Heart left ventricle (tissue), 16 donors: Measurements from ENCODE around the gene ASCL5. TPM values are rescaled to one million over a fixed set of nuclear protein-coding genes. Genes with fewer than 3 reads are reported as not detected.

Experiments used
- ATAC-seq, 4 donors: fragments of 200-7000 bp; cut with Tn5 transposase; one replicate each; pipeline ENCODE4 v1.9.1; 2020 to 2022; ENCODE audit warnings: moderate library complexity in 4 of 4, mild to moderate bottlenecking in 3 of 4, moderate number of reproducible peaks in 1 of 4
- DNase-seq, 5 donors: peaks; one replicate each; pipeline ENCODE4 v3.0.0-alpha.2; 2020
- H3K27ac ChIP-seq, 12 donors: fragments of 200-600 bp; sonication (generic) in 4 of 12; one replicate each; pipeline versions ENCODE4 v1.5.0 to v1.8.0; 2016 to 2022; ENCODE audit warnings: mild to moderate bottlenecking in 2 of 12
- H3K27me3 ChIP-seq, 9 donors: fragments of 200-600 bp; sonication (generic) in 2 of 9; one replicate each; pipeline versions ENCODE4 v1.5.1 to v1.8.0; 2016 to 2022; ENCODE audit warnings: mild to moderate bottlenecking in 3 of 9
- H3K36me3 ChIP-seq, 9 donors: fragments of 200-600 bp; sonication (generic) in 2 of 9; one replicate each; pipeline versions ENCODE4 v1.5.0 to v1.8.0; 2018 to 2022; ENCODE audit warnings: mild to moderate bottlenecking in 2 of 9
- H3K4me1 ChIP-seq, 12 donors: fragments of 200-600 bp; sonication (generic) in 4 of 12; one replicate each; pipeline versions ENCODE4 v1.5.0 to v1.8.0; 2016 to 2022; ENCODE audit warnings: mild to moderate bottlenecking in 3 of 12
- H3K4me3 ChIP-seq, 12 donors: fragments of 200-600 bp; sonication (generic) in 4 of 12; one replicate each; pipeline versions ENCODE4 v1.5.0 to v1.8.0; 2017 to 2022; ENCODE audit warnings: mild to moderate bottlenecking in 9 of 12, moderate library complexity in 4 of 12
- H3K9me3 ChIP-seq, 12 donors: fragments of 200-600 bp; sonication (generic) in 4 of 12; one replicate each; pipeline versions ENCODE4 v1.5.0 to v1.8.0; 2016 to 2022; ENCODE audit warnings: mild to moderate bottlenecking in 1 of 12
- POLR2A ChIP-seq, 2 donors: fragments of 450-650 bp; IDR thresholded peaks; one replicate each; pipeline ENCODE4 v1.6.1; 2017; ENCODE audit warnings: antibody characterized with exemption in 2 of 2, mild to moderate bottlenecking in 2 of 2, moderate library complexity in 2 of 2
- WGBS, 4 donors: extraction: QIAGEN DNeasy Blood & Tissue Kit in 2 of 4; methylation state at CpG; one replicate each; pipeline versions ENCODE4 v1.1.5 to v1.1.7; 2013 to 2018; 5-methylcytosine and 5-hydroxymethylcytosine counted together
- intact Hi-C, 10 donors: fragments of 100-400 bp; cut with DNase I; formaldehyde crosslinking; loops; one replicate each; pipeline versions ENCODE4 v1.11.1 to v1.14.2; 2022
- polyA plus RNA-seq, 2 donors: library from polyadenylated mRNA; stranded (reverse); fragments of 200-250 nt; gene quantifications; one replicate each; pipeline ENCODE4 v1.2.3, GENCODE V29; 2013
- total RNA-seq, 9 donors: library from RNA; depleted of rRNA in 2 of 9; stranded (reverse); fragments of >200 nt in 2 of 9; fragmentation: NEBNext Ultra II Directional in 3 of 9; extraction: Animal tissue kit (Norgen Biotek cat#: 25700) in 3 of 9; gene quantifications; one replicate each; pipeline versions ENCODE4 v1.1.0 to v1.2.4, GENCODE V29; 2016 to 2023
- TF ChIP-seq, protein P1 (sequence below), 12 donors: fragments of 200-600 bp; sonication (generic) in 4 of 12; IDR thresholded peaks; one replicate each; pipeline versions ENCODE4 v1.5.0 to v1.8.0; 2018 to 2022; ENCODE audit warnings: antibody characterized with exemption in 12 of 12, mild to moderate bottlenecking in 5 of 12
- donor health status: ischemic (EF 13 %, LVEDD 7.1; RV severe dilation, severe dysfunction).
- donor health status: healthy with polysubstance abuse.
- donor health status: DM: no; HTN: yes; CAD: no.
- donor health status: DM: no; HTN: no; CAD: no.
- donor health status: ischemic (EF 25% LVEDD 6.9; RV normal size, moderate dysfunction).
- donor health status: ischemic (EF 25% LVEDD 5.7; RV mildly dilated, moderate dysfunction).
- donor health status: healthy.
- donor health status: DM: yes; HTN: yes; CAD: no.
- donor health status: ischemic (EF 35%, LVEDD 5.7; RV mildly dilated, moderate dysfunction).
- donor health status: nonischemic (EF 11% LVEDD 7.7; RV severe dilation, severe dysfunction).
- donor health status: DM: yes; HTN: yes; CAD: no.
- donor health status: PGD.
- donor health status: ischemic (EF 29% LVEDD 5.4; RV normal size, mild dysfunction).
- donor health status: nonischemic (EF 23%, LVEDD 6.1; RV moderate dilation, normal function).

The ASCL5 gene
- total and polyA plus RNA-seq, 11 donors = not detected

DNA sequence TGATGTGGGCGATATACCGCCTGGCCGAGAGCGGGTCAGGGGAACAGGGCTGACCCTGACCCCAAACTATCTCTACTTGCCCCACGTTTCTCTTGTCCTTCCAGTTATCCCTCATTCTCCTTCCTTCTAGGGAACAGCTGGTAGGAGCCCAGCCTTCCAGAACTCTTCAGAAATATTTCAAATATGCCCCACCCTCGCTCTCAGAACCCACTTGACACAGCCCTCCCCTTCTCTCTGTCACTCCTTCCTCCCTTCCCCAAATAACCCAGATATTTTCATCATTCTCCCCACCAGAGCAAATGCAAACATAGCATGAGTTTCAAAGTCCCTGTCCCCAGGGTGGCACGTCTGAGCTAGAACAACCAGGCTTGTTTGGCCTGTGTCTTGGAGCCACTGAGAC, 15.8 kb downstream of the ASCL5 start:
- 83 to 92% (median 85%) methylated on average over 7 of the region's 7 CpGs for WGBS, 4 donors
- no peak overlapping the region for H3K27ac ChIP-seq
- no peak for DNase-seq
- peaks cover 0 to 36% (median 14%) of the 10 kb centered on the region in 9 donors for H3K27me3 ChIP-seq
- no peaks in the 10 kb centered on the region for H3K9me3 ChIP-seq
- H3K36me3 ChIP-seq = no peaks in the 10 kb centered on the region
- H3K4me3 ChIP-seq = no peak overlapping the region
- ATAC-seq = no peak
- no peak for TF ChIP-seq POLR2A (IDR thresholded peaks at IDR 0.05)
- TF ChIP-seq, protein P1, sequence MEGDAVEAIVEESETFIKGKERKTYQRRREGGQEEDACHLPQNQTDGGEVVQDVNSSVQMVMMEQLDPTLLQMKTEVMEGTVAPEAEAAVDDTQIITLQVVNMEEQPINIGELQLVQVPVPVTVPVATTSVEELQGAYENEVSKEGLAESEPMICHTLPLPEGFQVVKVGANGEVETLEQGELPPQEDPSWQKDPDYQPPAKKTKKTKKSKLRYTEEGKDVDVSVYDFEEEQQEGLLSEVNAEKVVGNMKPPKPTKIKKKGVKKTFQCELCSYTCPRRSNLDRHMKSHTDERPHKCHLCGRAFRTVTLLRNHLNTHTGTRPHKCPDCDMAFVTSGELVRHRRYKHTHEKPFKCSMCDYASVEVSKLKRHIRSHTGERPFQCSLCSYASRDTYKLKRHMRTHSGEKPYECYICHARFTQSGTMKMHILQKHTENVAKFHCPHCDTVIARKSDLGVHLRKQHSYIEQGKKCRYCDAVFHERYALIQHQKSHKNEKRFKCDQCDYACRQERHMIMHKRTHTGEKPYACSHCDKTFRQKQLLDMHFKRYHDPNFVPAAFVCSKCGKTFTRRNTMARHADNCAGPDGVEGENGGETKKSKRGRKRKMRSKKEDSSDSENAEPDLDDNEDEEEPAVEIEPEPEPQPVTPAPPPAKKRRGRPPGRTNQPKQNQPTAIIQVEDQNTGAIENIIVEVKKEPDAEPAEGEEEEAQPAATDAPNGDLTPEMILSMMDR (IDR thresholded peaks at IDR 0.05) = no peak
- intact Hi-C loops = loop anchor here in 3 of 10 donors (5.0 kb wide), 2 partner anchors 69 to 139 kb away; no protein-coding TSS in a partner anchor
- peaks cover 0 to 15% (median 5%) of the 10 kb centered on the region in 12 donors for H3K4me1 ChIP-seq

DNA sequence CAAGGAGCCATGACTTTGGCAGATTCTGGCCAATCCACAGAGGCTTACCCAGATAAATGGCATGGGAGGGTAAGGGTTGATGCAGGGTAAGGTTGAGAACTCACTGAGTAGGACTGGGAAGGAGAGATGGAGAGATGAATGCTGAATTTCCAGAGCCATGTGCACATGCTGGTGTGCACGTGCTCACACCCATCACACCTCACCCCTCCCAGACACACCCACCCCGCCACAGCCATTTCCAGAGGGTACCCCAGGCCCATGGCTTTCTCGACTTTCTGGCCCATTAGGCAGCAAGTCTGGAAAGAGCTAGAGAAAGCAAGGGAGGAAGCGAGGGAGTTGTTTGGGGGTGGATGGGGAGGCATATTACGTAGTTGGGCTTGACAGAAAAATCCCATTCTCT, 16.4 kb downstream of the ASCL5 start:
- no peak for ATAC-seq
- H3K4me1 ChIP-seq = peaks cover 0 to 15% (median 5%) of the 10 kb centered on the region in 12 donors
- intact Hi-C loops = loop anchor here in 3 of 10 donors (5.0 kb wide), 2 partner anchors 68 to 138 kb away; no protein-coding TSS in a partner anchor
- no peaks in the 10 kb centered on the region for H3K36me3 ChIP-seq
- 93 to 96% (median 94%) methylated on average over 5 of the region's 5 CpGs for WGBS, 4 donors
- H3K27me3 ChIP-seq = peaks cover 0 to 30% (median 14%) of the 10 kb centered on the region in 9 donors
- no peak overlapping the region for H3K4me3 ChIP-seq
- no peak for TF ChIP-seq POLR2A (IDR thresholded peaks at IDR 0.05)
- TF ChIP-seq, protein P1 (IDR thresholded peaks at IDR 0.05) = no peak
- no peaks in the 10 kb centered on the region for H3K9me3 ChIP-seq
- H3K27ac ChIP-seq = no peak overlapping the region
- no peak for DNase-seq

DNA sequence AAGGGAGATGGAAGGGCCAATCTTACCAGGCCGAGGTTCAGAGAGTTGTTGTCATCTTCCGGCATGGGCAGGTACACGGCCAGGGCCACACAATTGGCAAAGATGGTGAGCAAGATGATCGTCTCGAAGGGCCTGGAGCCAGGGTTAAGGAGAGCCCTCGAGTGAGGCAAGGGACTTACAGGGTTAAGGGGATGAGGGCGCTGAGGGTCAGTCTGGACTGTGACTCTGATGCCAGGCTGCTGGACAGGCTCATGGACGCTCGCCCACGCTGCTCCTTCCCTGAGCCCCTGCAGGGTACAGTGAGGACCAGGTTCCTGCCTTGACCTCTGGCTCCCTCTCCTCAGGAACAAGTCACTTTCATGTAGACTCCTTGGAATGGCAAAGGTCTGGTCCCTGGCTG, 16.8 kb downstream of the ASCL5 start:
- Histone ChIP-seq H3K4me3 (no peak overlapping the region), H3K27ac (no peak overlapping the region), H3K36me3 (no peaks in the 10 kb centered on the region), H3K4me1 (peaks cover 0 to 15% (median 4%) of the 10 kb centered on the region in 12 donors), H3K9me3 (no peaks in the 10 kb centered on the region), H3K27me3 (peaks cover 0 to 25% (median 9%) of the 10 kb centered on the region in 9 donors)
- ATAC-seq (no peak), DNase-seq (no peak)
- TF ChIP-seq POLR2A (IDR thresholded peaks at IDR 0.05) = no peak
- TF ChIP-seq, protein P1 (IDR thresholded peaks at IDR 0.05) = no peak
- 92 to 97% (median 94%) methylated on average over 10 of the region's 10 CpGs for WGBS, 4 donors
- intact Hi-C loops = loop anchor here in 3 of 10 donors (5.0 kb wide), 2 partner anchors 68 to 138 kb away; no protein-coding TSS in a partner anchor

DNA sequence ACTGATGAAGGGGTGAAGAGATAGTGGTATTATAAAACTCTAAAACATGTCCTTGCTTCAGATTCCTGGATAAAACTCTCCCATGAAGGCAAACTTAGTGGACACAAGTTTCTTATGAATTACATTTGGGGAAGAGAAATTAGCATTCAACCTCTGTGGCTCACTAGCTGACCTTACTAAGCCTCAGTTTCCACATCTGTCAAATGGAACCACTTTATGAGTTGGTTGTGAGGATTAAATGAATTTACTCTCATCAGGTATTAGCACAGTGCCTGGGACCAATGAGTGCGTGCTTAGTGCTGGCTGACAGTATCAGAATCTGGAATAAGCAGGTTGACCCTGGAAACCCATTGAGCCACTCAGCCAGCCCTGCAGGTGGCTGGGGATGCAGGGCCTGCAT, 17.3 kb downstream of the ASCL5 start:
- WGBS, 4 donors = 93 to 100% (median 98%) methylated on average over 1 of the region's 1 CpG
- intact Hi-C loops = loop anchor here in 3 of 10 donors (5.0 kb wide), 2 partner anchors 67 to 137 kb away; no protein-coding TSS in a partner anchor
- Histone ChIP-seq H3K27ac (no peak overlapping the region), H3K4me1 (peaks cover 0 to 10% (median 3%) of the 10 kb centered on the region in 12 donors), H3K36me3 (no peaks in the 10 kb centered on the region), H3K27me3 (peaks cover 0 to 20% (median 4%) of the 10 kb centered on the region in 9 donors), H3K9me3 (no peaks in the 10 kb centered on the region), H3K4me3 (no peak overlapping the region)
- TF ChIP-seq, protein P1 (IDR thresholded peaks at IDR 0.05) = no peak
- TF ChIP-seq POLR2A (IDR thresholded peaks at IDR 0.05) = no peak
- DNase-seq (no peak), ATAC-seq (no peak)
